Sigmoid colon (tissue), 7 donors: Measurements from ENCODE around the gene GABARAPL2. TPM values are rescaled to one million over a fixed set of nuclear protein-coding genes. Genes with fewer than 3 reads are reported as not detected.
"Not testable (repeated sequence)": the region's sequence is repeated elsewhere in the genome, so short reads cannot be mapped to it uniquely, and the experiment has no call there.

Experiments
- DNase-seq: peaks from one replicate; pipeline ENCODE4 v3.0.0-alpha.2; 2019
- H3K27ac ChIP-seq, 4 donors: fragments of 200-600 bp; sonication (generic); one replicate each; pipeline ENCODE4 v1.5.1; 2016 to 2019; ENCODE audit warnings: mild to moderate bottlenecking in 1 of 4
- H3K27me3 ChIP-seq, 3 donors: fragments of 200-600 bp; sonication (generic); one replicate each; pipeline ENCODE4 v1.5.1; 2019; ENCODE audit warnings: mild to moderate bottlenecking in 1 of 3
- H3K36me3 ChIP-seq, 4 donors: fragments of 200-600 bp; sonication (generic); one replicate each; pipeline ENCODE4 v1.5.1; 2016 to 2019
- H3K4me1 ChIP-seq, 4 donors: fragments of 200-600 bp; sonication (generic); one replicate each; pipeline ENCODE4 v1.5.1; 2017 to 2019
- H3K4me3 ChIP-seq, 4 donors: fragments of 200-600 bp; sonication (generic); one replicate each; pipeline ENCODE4 v1.5.1; 2017 to 2019; ENCODE audit warnings: mild to moderate bottlenecking in 2 of 4, moderate library complexity in 1 of 4
- H3K9me3 ChIP-seq, 4 donors: fragments of 200-600 bp in 3 of 4; sonication (generic) in 3 of 4; one replicate each; pipeline versions ENCODE4 v1.5.1 to v1.6.1; 2013 to 2019
- EP300 ChIP-seq, 4 donors: sonication (generic); formaldehyde crosslinking; IDR thresholded peaks; one replicate each; pipeline ENCODE4 v1.6.1; 2017; ENCODE audit warnings: antibody characterized with exemption in 4 of 4
- POLR2A ChIP-seq, 2 donors: fragments of 450-650 bp; IDR thresholded peaks; one replicate each; pipeline ENCODE4 v1.6.1; 2016; ENCODE audit warnings: antibody characterized with exemption in 2 of 2, mild to moderate bottlenecking in 2 of 2, moderate library complexity in 2 of 2
- POLR2AphosphoS5 ChIP-seq, 4 donors: sonication (generic); formaldehyde crosslinking; IDR thresholded peaks; one replicate each; pipeline ENCODE4 v1.6.1; 2017; ENCODE audit warnings: antibody characterized with exemption in 4 of 4
- WGBS, 2 donors: extraction: QIAGEN DNeasy Blood & Tissue Kit; methylation state at CpG; one replicate each; pipeline ENCODE4 v1.1.7; 2013; 5-methylcytosine and 5-hydroxymethylcytosine counted together
- intact Hi-C: fragments of 100-400 bp; cut with DNase I; formaldehyde crosslinking; loops from one replicate; pipeline ENCODE4 v1.15.1; 2023
- polyA plus RNA-seq, 3 donors: library from polyadenylated mRNA; stranded (reverse); fragments of 200-250 nt; gene quantifications; one replicate each; pipeline ENCODE4 v1.2.3, GENCODE V29; 2013
- total RNA-seq, 4 donors: library from RNA; depleted of rRNA; stranded (reverse); fragments of >200 nt; gene quantifications; one replicate each; pipeline ENCODE4 v1.1.0, GENCODE V29; 2016
- TF ChIP-seq, protein P1 (sequence below), 4 experiments: fragments of 450-650 bp in 3 of 4; fragments of 200-600 bp in 1 of 4; IDR thresholded peaks; one replicate each; pipeline ENCODE4 v1.5.1; 2016 to 2019; ENCODE audit warnings: antibody characterized with exemption in 4 of 4, mild to moderate bottlenecking in 3 of 4, moderate library complexity in 2 of 4
- donor health status: healthy with polysubstance abuse.
- donor health status: Bipolar disorder and iron deficiency.
- donor health status: healthy.

The GABARAPL2 gene
- total and polyA plus RNA-seq, 7 donors: 91.4 to 300 (median 118) TPM

DNA sequence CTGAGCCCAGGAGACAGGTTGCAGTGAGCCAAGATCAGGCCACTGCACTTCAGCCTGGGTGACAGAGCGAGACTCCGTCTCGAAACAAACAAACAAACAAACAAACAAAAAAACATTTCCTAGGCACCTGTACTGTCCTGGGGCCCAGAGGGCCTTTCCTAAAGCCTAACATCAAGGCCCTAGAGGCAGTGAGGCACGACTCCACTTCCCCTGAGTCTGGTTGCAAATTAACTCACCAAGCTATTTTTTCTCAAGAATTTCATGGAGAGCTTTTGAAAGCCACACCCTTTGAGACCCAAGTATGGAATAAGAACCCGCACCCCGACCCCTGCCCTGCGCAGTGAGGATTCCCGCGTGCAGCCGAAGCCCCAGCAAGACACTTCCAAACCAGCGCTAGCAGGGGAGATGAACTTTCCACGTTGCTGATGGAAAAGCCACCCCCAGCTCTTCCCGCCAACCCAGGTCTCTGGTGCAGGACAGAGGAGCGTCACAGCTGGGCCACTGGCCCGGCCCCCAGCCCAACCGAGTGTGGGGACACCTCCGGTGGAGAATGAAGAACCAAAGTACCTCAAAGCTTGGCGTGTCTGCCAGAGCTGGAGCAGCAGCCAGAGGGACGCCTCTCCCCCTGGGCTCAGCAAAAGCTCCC lies 31.5 kb upstream of the GABARAPL2 start:
- no peak for TF ChIP-seq POLR2A (IDR thresholded peaks at IDR 0.05)
- no peak for TF ChIP-seq EP300 (IDR thresholded peaks at IDR 0.05)
- TF ChIP-seq, protein P1, sequence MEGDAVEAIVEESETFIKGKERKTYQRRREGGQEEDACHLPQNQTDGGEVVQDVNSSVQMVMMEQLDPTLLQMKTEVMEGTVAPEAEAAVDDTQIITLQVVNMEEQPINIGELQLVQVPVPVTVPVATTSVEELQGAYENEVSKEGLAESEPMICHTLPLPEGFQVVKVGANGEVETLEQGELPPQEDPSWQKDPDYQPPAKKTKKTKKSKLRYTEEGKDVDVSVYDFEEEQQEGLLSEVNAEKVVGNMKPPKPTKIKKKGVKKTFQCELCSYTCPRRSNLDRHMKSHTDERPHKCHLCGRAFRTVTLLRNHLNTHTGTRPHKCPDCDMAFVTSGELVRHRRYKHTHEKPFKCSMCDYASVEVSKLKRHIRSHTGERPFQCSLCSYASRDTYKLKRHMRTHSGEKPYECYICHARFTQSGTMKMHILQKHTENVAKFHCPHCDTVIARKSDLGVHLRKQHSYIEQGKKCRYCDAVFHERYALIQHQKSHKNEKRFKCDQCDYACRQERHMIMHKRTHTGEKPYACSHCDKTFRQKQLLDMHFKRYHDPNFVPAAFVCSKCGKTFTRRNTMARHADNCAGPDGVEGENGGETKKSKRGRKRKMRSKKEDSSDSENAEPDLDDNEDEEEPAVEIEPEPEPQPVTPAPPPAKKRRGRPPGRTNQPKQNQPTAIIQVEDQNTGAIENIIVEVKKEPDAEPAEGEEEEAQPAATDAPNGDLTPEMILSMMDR (IDR thresholded peaks at IDR 0.05): no peak
- TF ChIP-seq POLR2AphosphoS5 (IDR thresholded peaks at IDR 0.05): no peak
- Histone ChIP-seq H3K9me3 (no peaks in the 10 kb centered on the region), H3K27me3 (no peaks in the 10 kb centered on the region), H3K36me3 (no peaks in the 10 kb centered on the region), H3K4me3 (peak overlapping the region in 1 of 4 donors; percentile 5), H3K27ac (peak overlapping the region in 1 of 4 donors; percentile 6), H3K4me1 (no peaks in the 10 kb centered on the region)
- no peak for DNase-seq
- WGBS, 2 donors: 60 to 85% methylated on average over 19 of the region's 19 CpGs
- intact Hi-C loops: no loop called here

DNA sequence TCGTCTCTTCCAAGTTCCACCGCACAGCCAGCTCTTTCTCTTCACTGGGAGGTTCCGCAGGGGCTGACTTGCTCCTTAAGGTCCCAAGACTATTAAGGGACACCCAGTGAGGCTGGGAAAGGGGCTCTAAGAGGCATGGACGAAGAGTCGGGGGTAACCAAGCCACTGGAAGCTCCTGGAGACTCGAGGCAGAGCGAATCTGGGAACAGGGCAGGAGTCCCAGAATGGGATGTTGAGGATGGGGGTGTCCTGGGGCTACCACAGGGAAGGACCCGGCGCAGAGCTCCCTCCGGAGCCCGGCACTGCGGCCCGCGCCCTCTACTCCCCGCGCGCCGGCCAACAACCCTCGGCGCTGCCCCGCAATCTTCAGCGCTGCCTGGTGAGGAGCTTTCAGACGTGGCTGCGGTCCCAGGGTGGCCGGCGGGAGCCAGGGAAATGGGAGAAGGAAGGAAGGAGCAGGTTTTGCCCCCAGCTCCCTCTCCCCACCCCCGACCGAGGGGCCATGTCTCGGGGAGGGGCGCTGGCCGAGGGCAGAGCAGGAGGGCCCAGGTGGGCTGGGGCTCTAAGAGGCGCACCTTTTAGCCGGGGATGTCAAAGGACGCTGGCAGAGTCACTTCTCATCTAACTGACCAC lies 30.9 kb upstream of the GABARAPL2 start:
- Histone ChIP-seq H3K36me3 (no peaks in the 10 kb centered on the region), H3K4me3 (peak overlapping the region in 1 of 4 donors; percentile 5), H3K27ac (peak overlapping the region in 1 of 4 donors; percentile 6), H3K27me3 (no peaks in the 10 kb centered on the region), H3K4me1 (no peaks in the 10 kb centered on the region), H3K9me3 (no peaks in the 10 kb centered on the region)
- TF ChIP-seq POLR2AphosphoS5 (IDR thresholded peaks at IDR 0.05) (no peak), POLR2A (IDR thresholded peaks at IDR 0.05) (no peak), EP300 (IDR thresholded peaks at IDR 0.05) (no peak)
- TF ChIP-seq, protein P1 (IDR thresholded peaks at IDR 0.05): no peak
- DNase-seq: no peak
- WGBS, 2 donors: 67 to 81% methylated on average over 34 of the region's 34 CpGs
- intact Hi-C loops: no loop called here

DNA sequence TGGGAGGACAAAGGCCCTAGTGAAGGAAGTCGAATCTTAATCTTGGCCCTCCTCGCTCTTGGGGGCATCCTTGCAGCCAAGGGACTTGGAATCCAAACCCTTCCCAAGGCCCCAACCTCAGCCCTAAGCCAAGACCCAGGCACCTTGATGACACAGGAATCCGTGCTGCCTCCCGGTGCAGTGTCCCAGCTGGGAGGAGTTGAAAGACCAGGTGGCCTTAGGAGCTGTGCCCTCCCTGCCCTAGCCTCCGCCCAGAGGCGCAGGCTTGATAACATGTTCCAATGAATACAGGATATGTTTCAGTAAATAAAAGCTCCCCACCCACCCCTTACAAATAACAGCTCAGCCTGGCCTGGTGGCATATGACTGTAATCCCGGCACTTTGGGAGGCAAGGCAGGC lies 30.3 kb upstream of the GABARAPL2 start, which contains the start of gene CHST5:
Gene CHST5 (minus strand): TSS at position 208 of the 400 bp plus-strand sequence. CDS start 5,724 bp downstream, outside the sequence.
- peaks cover 0 to under 1% (median 0%) of the 10 kb centered on the region in 4 donors for H3K36me3 ChIP-seq
- H3K4me3 ChIP-seq: peak within 1 kb of the TSS in 1 of 4 donors; percentile 5
- peak within 1 kb of the TSS in 1 of 4 donors; percentile 6 for H3K27ac ChIP-seq
- intact Hi-C loops: no loop called here
- no peaks in the 10 kb centered on the region for H3K4me1 ChIP-seq
- no peak for DNase-seq
- 24 to 74% methylated on average over 7 of the region's 7 CpGs for WGBS, 2 donors
- H3K9me3 ChIP-seq: no peaks in the 10 kb centered on the region
- no peaks in the 10 kb centered on the region for H3K27me3 ChIP-seq
- TF ChIP-seq POLR2AphosphoS5 (IDR thresholded peaks at IDR 0.05): peak in 1 of 4 donors; percentile 40
- TF ChIP-seq, protein P1 (IDR thresholded peaks at IDR 0.05): no peak
- TF ChIP-seq POLR2A (IDR thresholded peaks at IDR 0.05): peak in 1 of 2 donors; percentile 74

DNA sequence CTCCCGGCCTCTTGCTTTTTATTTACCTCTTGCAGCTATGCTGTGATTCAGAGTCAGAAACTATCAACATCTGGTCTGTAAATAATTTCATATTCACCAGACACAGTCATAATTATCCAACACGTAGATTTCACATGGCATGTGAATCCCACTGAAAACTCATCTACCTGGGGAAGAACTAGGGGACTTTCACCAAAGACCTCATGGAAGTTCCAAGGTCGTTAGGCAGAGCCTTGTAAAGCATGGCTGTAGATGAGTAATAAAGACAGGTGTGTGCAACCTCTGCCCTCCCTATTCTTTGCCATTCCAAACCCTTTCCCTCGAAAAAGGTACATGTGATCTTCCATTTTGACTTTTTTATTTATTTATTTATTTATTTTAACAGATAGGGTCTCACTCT lies 28.4 kb upstream of the GABARAPL2 start:
- no peaks in the 10 kb centered on the region for H3K9me3 ChIP-seq
- H3K36me3 ChIP-seq: peaks cover 0 to 13% (median 2%) of the 10 kb centered on the region in 4 donors
- no peak overlapping the region for H3K27ac ChIP-seq
- H3K4me3 ChIP-seq: no peak overlapping the region
- no peaks in the 10 kb centered on the region for H3K27me3 ChIP-seq
- WGBS, 2 donors: 21 to 73% methylated on average over 4 of the region's 4 CpGs
- intact Hi-C loops: no loop called here
- no peak for DNase-seq
- no peaks in the 10 kb centered on the region for H3K4me1 ChIP-seq
- TF ChIP-seq POLR2A (IDR thresholded peaks at IDR 0.05) (no peak), POLR2AphosphoS5 (IDR thresholded peaks at IDR 0.05) (no peak), EP300 (IDR thresholded peaks at IDR 0.05) (no peak)
- TF ChIP-seq, protein P1 (IDR thresholded peaks at IDR 0.05): no peak

DNA sequence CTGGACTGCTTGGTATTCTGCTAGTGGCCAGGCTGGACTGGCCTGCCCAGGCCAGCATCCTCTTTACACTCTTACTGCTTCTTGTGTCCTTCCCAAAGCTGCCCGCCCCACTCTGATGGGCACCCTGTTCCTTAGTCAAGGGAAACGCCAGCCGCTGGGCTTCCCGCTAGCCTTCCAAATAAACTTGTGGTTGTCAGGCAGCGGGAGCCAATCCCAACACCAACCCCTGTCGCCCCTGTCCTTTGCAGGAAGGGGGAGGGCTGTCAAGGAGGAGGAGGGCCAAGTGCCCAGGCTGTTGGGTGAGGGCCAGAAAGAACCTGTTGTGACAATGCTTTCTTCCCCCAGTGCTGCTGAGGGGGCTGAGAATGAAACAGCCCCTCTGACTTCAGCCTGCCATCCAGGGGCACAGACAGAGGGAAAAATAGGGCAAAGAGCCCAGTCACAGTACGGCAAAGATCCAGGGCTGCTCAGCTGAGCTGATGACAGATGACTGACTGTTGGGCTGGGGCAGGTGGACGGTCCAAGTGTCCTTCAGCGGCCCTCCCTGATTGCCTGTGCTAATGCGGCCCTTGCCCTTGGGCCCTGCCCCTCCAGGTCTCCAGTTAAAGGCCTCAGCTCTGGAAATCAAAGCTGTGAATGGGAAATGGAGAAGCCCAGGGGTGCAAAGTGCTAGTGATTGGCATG lies 27.2 kb upstream of the GABARAPL2 start:
- H3K27me3 ChIP-seq, H3K4me3 ChIP-seq, DNase-seq, H3K27ac ChIP-seq, H3K4me1 ChIP-seq, H3K9me3 ChIP-seq, intact Hi-C loops: not testable (repeated sequence)
- H3K36me3 ChIP-seq: peaks cover 0 to 18% (median 2%) of the 10 kb centered on the region in 4 donors
- WGBS, 2 donors: 58 to 87% methylated on average over 8 of the region's 10 CpGs
